HepG2 (cell line): Measurements from ENCODE around the gene C2orf92. TPM values are rescaled to one million over a fixed set of nuclear protein-coding genes. Genes with fewer than 3 reads are reported as not detected.

Source experiments
- BRCA1 ChIP-seq: sonication (generic); formaldehyde crosslinking; IDR thresholded peaks from 2 replicates; pipeline ENCODE4 v1.4.0; 2020; ENCODE audit warnings: missing genetic modification reagents
- DZIP1 ChIP-seq: sonication (generic); formaldehyde crosslinking; IDR thresholded peaks from 2 replicates; pipeline ENCODE4 v1.5.0; 2020; ENCODE audit warnings: mild to moderate bottlenecking, missing genetic modification reagents
- NFYB ChIP-seq: sonication (generic); formaldehyde crosslinking; IDR thresholded peaks from 2 replicates; pipeline ENCODE4 v1.4.0; 2020; ENCODE audit warnings: missing genetic modification reagents
- THRA ChIP-seq: sonication (generic); formaldehyde crosslinking; IDR thresholded peaks from 2 replicates; pipeline ENCODE4 v1.4.0; 2020; ENCODE audit warnings: missing genetic modification reagents, borderline replicate concordance
- XRCC5 ChIP-seq: fragments of 200-400 bp; formaldehyde crosslinking; optimal IDR thresholded peaks from 2 replicates; pipeline ENCODE3; 2017; ENCODE audit warnings: mild to moderate bottlenecking, low read length
- ZNF224 ChIP-seq: sonication (generic); formaldehyde crosslinking; IDR thresholded peaks from 2 replicates; pipeline ENCODE4 v1.5.0; 2020; ENCODE audit warnings: mild to moderate bottlenecking, missing genetic modification reagents
- ZNF629 ChIP-seq: sonication (generic); formaldehyde crosslinking; conservative IDR thresholded peaks from 2 replicates; pipeline ENCODE4 v1.5.0; 2020; ENCODE audit warnings: missing genetic modification reagents
- ZNF746 ChIP-seq: sonication (generic); formaldehyde crosslinking; IDR thresholded peaks from 2 replicates; pipeline ENCODE4 v1.8.0; 2022; ENCODE audit warnings: mild to moderate bottlenecking, missing genetic modification reagents
- ZNF816 ChIP-seq: sonication (generic); formaldehyde crosslinking; IDR thresholded peaks from 2 replicates; pipeline ENCODE4 v1.8.0; 2022; ENCODE audit warnings: missing genetic modification reagents, mild to moderate bottlenecking, borderline replicate concordance
- polyA plus RNA-seq, 8 experiments: library from polyadenylated mRNA; depleted of rRNA in 3 of 8; stranded (reverse) in 7 of 8; unstranded in 1 of 8; fragments of >200 nt; fragmentation: Illumina TruSeq in 4 of 8; extraction: Trizol in 4 of 8; gene quantifications; 2 replicates each; pipeline versions ENCODE4 v1.2.1 to v1.2.3, GENCODE V29; 2011 to 2016; ENCODE audit warnings: low read depth in 4 of 8, missing spikeins in 1 of 8, mixed read lengths in 1 of 8; ENCODE audit not compliant: insufficient read depth in 1 of 8
- total RNA-seq, 5 experiments: library from RNA; depleted of rRNA; stranded (reverse); fragments of >200 nt; fragmentation: Illumina TruSeq; extraction: Trizol; gene quantifications; 2 replicates each; pipeline ENCODE4 v1.2.3, GENCODE V29; 2016; ENCODE audit warnings: low read depth in 1 of 5
- TF ChIP-seq, protein P1 (sequence below): sonication (generic); formaldehyde crosslinking; IDR thresholded peaks from 2 replicates; pipeline ENCODE4 v1.4.0; 2020; ENCODE audit warnings: mild to moderate bottlenecking, missing genetic modification reagents
- TF ChIP-seq, protein P2 (sequence below): sonication (generic); formaldehyde crosslinking; IDR thresholded peaks from 2 replicates; pipeline ENCODE4 v1.5.1; 2020; ENCODE audit warnings: missing genetic modification reagents, mild to moderate bottlenecking, borderline replicate concordance

Gene C2orf92
- total and polyA plus RNA-seq, 2 of the 13 experiments (the other 11 are each of a cell fraction or from before 2014, with no cell fraction given), result 4.9 to 5.0 TPM

- TF ChIP-seq, protein P1, sequence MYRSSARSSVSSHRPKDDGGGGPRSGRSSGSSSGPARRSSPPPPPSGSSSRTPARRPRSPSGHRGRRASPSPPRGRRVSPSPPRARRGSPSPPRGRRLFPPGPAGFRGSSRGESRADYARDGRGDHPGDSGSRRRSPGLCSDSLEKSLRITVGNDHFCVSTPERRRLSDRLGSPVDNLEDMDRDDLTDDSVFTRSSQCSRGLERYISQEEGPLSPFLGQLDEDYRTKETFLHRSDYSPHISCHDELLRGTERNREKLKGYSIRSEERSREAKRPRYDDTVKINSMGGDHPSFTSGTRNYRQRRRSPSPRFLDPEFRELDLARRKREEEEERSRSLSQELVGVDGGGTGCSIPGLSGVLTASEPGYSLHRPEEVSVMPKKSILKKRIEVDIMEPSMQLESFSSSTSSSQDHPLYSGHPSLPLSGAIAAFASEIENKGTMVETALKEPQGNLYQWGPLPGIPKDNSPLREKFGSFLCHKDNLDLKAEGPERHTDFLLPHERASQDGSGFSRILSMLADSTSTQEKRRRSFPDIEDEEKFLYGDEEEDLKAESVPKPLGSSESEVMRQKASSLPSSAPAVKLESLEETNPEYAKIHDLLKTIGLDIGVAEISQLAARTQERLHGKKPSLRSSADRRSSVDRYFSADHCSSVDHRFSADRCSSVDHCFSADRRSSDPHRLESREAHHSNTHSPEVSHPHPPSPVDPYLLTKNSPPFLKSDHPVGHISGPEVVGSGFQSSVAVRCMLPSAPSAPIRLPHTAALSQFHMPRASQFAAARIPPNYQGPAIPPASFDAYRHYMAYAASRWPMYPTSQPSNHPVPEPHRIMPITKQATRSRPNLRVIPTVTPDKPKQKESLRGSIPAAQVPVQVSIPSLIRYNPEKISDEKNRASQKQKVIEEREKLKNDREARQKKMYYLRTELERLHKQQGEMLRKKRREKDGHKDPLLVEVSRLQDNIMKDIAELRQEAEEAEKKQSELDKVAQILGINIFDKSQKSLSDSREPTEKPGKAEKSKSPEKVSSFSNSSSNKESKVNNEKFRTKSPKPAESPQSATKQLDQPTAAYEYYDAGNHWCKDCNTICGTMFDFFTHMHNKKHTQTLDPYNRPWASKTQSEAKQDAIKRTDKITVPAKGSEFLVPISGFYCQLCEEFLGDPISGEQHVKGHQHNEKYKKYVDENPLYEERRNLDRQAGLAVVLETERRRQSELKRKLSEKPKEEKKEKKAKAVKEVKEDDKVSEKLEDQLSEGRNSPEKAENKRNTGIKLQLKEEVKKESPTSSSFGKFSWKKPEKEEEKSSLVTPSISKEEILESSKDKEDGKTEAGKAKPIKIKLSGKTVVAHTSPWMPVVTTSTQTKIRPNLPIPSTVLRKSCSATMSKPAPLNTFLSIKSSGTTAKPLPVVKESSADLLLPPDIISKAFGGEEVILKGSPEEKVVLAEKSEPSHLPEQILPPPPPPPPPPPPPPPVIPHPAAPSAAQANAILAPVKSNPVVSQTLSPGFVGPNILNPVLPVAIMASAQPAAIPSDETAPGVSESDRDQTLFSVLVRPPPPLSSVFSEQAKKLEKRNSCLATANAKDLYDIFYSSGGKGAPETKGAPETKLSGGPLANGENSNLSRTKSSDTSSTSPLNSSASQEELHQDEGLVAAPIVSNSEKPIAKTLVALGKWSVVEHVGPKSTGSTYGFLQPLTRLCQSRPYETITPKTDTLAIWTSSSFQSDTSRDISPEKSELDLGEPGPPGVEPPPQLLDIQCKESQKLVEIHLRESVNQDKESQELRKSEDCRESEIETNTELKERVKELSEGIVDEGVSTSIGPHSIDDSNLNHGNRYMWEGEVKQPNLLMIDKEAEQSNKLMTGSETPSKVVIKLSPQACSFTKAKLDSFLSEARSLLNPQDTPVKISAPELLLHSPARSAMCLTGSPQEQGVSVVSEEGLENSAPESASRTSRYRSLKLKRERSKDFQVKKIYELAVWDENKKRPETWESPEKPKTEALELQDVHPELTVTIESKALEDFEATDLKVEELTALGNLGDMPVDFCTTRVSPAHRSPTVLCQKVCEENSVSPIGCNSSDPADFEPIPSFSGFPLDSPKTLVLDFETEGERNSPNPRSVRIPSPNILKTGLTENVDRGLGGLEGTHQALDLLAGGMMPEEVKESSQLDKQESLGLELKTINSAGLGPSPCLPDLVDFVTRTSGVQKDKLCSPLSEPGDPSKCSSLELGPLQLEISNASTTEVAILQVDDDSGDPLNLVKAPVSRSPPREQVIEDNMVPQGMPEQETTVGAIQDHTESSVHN (CRISPR knock-in tag), result no peak
- peak; percentile 88; the same call in 1 of the 2 replicates for TF ChIP-seq BRCA1 (CRISPR knock-in tag)
- TF ChIP-seq DZIP1 (CRISPR knock-in tag), result peak; percentile 96
- TF ChIP-seq, protein P2, sequence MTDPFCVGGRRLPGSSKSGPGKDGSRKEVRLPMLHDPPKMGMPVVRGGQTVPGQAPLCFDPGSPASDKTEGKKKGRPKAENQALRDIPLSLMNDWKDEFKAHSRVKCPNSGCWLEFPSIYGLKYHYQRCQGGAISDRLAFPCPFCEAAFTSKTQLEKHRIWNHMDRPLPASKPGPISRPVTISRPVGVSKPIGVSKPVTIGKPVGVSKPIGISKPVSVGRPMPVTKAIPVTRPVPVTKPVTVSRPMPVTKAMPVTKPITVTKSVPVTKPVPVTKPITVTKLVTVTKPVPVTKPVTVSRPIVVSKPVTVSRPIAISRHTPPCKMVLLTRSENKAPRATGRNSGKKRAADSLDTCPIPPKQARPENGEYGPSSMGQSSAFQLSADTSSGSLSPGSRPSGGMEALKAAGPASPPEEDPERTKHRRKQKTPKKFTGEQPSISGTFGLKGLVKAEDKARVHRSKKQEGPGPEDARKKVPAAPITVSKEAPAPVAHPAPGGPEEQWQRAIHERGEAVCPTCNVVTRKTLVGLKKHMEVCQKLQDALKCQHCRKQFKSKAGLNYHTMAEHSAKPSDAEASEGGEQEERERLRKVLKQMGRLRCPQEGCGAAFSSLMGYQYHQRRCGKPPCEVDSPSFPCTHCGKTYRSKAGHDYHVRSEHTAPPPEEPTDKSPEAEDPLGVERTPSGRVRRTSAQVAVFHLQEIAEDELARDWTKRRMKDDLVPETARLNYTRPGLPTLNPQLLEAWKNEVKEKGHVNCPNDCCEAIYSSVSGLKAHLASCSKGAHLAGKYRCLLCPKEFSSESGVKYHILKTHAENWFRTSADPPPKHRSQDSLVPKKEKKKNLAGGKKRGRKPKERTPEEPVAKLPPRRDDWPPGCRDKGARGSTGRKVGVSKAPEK, result peak; percentile 77; the same call in 1 of the 2 replicates
- 0 out of 2 replicates have a peak, but pooled peaks have one; percentile 16 for TF ChIP-seq ZNF629 (CRISPR knock-in tag)
- TF ChIP-seq ZNF746 (CRISPR knock-in tag), result peak; percentile 73; the same call in 1 of the 2 replicates
- TF ChIP-seq ZNF816, result peak; percentile 85; the same call in 1 of the 2 replicates
- peak; percentile 62 for TF ChIP-seq NFYB (CRISPR knock-in tag)
- TF ChIP-seq ZNF224 (CRISPR knock-in tag), result peak; percentile 89
- TF ChIP-seq XRCC5, result peak; percentile 58
- TF ChIP-seq THRA (CRISPR knock-in tag), result 0 out of 2 replicates have a peak, but pooled peaks have one; percentile 46
These were observed 23.6 kb upstream of the C2orf92 start, which contains the start of gene COX5B (continued) for GRCh38 chr2:97645695-97646629.
